Activated CD8-positive, alpha-beta memory T cell treated with anti-CD3 and anti-CD28 coated beads, Interleukin-2, amount 50 U/mL, for 1 hour (primary cell): ENCODE measurements around the gene LRP1B.

Experiments used
- DNase-seq: peaks from one replicate; pipeline ENCODE4 v3.0.0-alpha.2; 2020; ENCODE audit errors: extremely low read depth

The LRP1B gene

GRCh38 chr2:141767691-141768090 is 363.1 kb downstream of the LRP1B start:
- no peak for DNase-seq

GRCh38 chr2:141767051-141767450 is 363.8 kb downstream of the LRP1B start:
- DNase-seq = no peak

- DNase-seq = no peak
Measured at GRCh38 chr2:141766225-141766624, 364.6 kb downstream of the LRP1B start.

- no peak for DNase-seq
Measured at GRCh38 chr2:141748616-141749015, 382.2 kb downstream of the LRP1B start.

- DNase-seq = no peak
Measured at GRCh38 chr2:141741652-141742051, 389.2 kb downstream of the LRP1B start.

- DNase-seq = no peak
Measured at GRCh38 chr2:141737492-141738255, 393.1 kb downstream of the LRP1B start.

- DNase-seq = no peak
Measured at GRCh38 chr2:141736466-141736865, 394.4 kb downstream of the LRP1B start.

GRCh38 chr2:141728886-141729285 is 401.9 kb downstream of the LRP1B start:
- no peak for DNase-seq

GRCh38 chr2:141728142-141728541 is 402.7 kb downstream of the LRP1B start:
- no peak for DNase-seq

GRCh38 chr2:141724426-141724825 is 406.4 kb downstream of the LRP1B start:
- no peak for DNase-seq

GRCh38 chr2:141723814-141724213 is 407.0 kb downstream of the LRP1B start:
- DNase-seq = no peak

GRCh38 chr2:141720476-141720875 is 410.3 kb downstream of the LRP1B start:
- no peak for DNase-seq

GRCh38 chr2:141714496-141714895 is 416.3 kb downstream of the LRP1B start:
- no peak for DNase-seq

- no peak for DNase-seq
Measured at GRCh38 chr2:141711627-141712026, 419.2 kb downstream of the LRP1B start.

GRCh38 chr2:141710589-141711239 is 420.1 kb downstream of the LRP1B start:
- no peak for DNase-seq

- DNase-seq = no peak
Measured at GRCh38 chr2:141709756-141710155, 421.1 kb downstream of the LRP1B start.

GRCh38 chr2:141707486-141707885 is 423.3 kb downstream of the LRP1B start:
- DNase-seq = no peak

- no peak for DNase-seq
Measured at GRCh38 chr2:141704541-141704940, 426.3 kb downstream of the LRP1B start.

- no peak for DNase-seq
Measured at GRCh38 chr2:141703501-141703900, 427.3 kb downstream of the LRP1B start.

GRCh38 chr2:141701618-141702017 is 429.2 kb downstream of the LRP1B start:
- DNase-seq = no peak

GRCh38 chr2:141699573-141699972 is 431.2 kb downstream of the LRP1B start:
- DNase-seq = no peak

- no peak for DNase-seq
Measured at GRCh38 chr2:141698500-141698899, 432.3 kb downstream of the LRP1B start.

GRCh38 chr2:141697035-141697434 is 433.8 kb downstream of the LRP1B start:
- DNase-seq = no peak
